KBM-7 (cell line): ENCODE measurements around the gene LIFR.
A peak's percentile ranks its signal among the peaks of the same experiment; 100 is the strongest.

ENCODE experiments used
- DNase-seq: peaks from one replicate; pipeline ENCODE4 v3.0.0-alpha.2; 2015
- in situ Hi-C: fragments of 300-500 bp; cut with MboI; formaldehyde crosslinking; loops from 2 replicates; pipeline ENCODE4 v1.14.3; 2020; ENCODE audit warnings: low sequenced_read_pairs, low pct_unique_long_range_greater_than_20kb, mixed read lengths

Gene LIFR

GRCh38 chr5:38553001-38553521 lies 3.4 kb downstream of the LIFR start:
- no peak for DNase-seq
- in situ Hi-C loops, result no loop called here

GRCh38 chr5:38551030-38552017 lies 5.1 kb downstream of the LIFR start:
- in situ Hi-C loops, result no loop called here
- DNase-seq, result peak; percentile 39

DNA sequence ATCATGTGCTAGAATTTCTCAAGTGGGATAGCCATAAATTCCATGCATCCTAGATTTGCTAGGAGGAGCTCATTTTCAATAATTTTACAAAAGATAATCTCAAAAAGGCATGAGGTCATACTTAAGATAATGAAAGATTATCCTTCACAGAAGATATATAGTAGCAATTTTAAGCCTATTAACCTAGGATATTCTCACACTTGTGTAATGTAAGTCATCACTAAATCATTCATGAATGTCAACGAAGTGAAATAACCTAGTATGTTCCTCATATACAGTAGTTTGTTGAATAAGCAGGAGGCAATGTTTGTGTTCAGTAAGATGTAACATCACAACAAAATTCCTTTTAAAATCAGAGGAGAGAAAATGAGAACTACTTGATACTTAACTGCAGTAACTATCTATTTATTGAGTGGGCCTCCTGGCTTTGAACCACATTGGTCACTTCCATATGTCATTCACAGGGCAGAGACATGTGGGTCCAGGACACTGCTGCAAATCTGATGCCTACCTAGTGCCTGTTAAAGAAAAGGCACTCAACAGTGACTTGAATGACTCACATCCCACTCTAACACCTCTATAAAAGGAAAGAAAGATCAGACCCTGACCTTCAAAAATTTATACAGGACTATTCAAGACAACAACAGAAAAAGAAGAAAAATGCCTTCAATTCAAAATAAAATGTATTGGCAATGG lies 8.2 kb downstream of the LIFR start:
- DNase-seq, result no peak
- in situ Hi-C loops, result no loop called here

- DNase-seq, result no peak
- in situ Hi-C loops, result no loop called here
Observed at GRCh38 chr5:38547257-38547656, 9.2 kb downstream of the LIFR start.

GRCh38 chr5:38546691-38547146 lies 9.7 kb downstream of the LIFR start:
- no peak for DNase-seq
- in situ Hi-C loops, result no loop called here

- no peak for DNase-seq
- in situ Hi-C loops, result no loop called here
Observed at GRCh38 chr5:38543886-38544285, 12.6 kb downstream of the LIFR start.

DNA sequence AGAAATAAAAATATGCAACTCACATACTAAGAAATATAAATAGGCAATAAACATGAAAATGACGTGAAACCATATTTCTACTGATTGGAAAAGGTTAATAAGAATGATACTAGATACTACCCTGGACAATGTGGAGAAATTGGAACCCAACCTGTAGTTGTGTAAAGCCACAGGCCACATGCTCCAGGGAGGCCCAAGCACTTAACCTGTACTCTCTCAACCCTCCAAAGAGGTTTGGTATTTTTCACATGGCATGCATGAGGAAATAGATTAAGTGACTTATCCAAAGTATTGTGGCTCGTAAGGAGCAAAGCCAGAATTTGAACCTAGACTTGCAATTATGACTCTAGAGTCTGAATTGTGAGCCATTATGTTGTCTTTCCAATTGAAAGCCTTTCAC lies 13.4 kb downstream of the LIFR start:
- DNase-seq, result no peak
- in situ Hi-C loops, result no loop called here

- no peak for DNase-seq
- in situ Hi-C loops, result no loop called here
Observed at GRCh38 chr5:38541174-38541725, 15.2 kb downstream of the LIFR start.

DNA sequence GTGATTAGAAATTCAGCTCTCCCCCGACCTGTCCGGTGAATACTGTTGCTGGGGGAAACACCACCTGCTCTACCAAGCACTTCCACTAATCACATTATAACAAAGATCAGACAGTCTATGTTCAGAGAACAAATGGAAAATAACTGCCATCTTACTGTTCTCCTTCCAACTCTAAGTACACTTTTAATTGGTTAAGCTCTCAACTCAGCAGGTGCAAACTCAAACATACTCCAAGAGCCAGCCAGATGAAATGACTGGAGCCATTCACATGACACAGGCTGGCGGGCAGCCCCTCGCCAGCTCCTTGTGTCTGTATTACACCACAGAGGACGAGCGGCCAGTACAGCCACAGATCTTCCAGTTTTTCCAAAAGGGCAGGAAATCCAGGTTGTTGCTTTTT lies 16.1 kb downstream of the LIFR start:
- no peak for DNase-seq
- in situ Hi-C loops, result no loop called here

DNA sequence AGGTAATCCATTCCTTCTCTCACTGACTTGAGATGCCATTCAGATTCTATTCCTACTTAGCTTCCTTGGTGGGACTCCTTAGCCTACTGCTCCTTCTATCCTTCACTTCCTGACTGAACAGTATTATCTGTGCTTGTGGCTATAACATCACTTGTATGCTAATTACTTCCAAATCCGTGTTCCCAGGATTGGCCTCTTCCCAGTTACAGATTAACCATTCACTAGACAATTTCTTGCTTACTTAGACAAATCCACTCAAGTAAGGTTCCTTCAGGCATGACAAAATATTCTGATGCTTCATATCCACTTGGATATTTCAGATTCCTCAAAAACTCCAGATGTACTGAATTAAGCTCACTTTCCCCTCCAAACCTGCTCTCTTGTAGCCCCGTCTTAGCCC lies 18.3 kb downstream of the LIFR start:
- in situ Hi-C loops, result no loop called here

DNA sequence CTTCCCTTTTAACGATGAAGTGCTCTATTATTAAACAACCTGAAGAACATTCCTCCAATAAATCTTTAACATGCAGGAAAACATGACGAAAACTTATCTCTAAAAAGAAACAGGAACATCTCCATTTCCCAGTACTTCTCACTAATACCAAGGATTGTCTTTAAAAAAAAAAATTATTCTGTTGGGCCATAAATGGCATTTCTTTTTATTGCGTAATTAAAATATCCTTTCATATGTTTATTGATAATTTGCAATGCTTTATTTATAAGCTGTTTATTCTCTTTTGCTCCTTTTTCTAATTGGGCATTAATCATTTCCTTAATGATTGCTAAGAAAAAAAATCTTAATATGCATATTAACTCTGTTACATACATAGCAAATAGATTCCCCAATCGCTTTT lies 18.9 kb downstream of the LIFR start:
- DNase-seq, result no peak
- in situ Hi-C loops, result no loop called here

More for the DNA sequence above, 18.3 kb downstream of the LIFR start:
- no peak for DNase-seq

DNA sequence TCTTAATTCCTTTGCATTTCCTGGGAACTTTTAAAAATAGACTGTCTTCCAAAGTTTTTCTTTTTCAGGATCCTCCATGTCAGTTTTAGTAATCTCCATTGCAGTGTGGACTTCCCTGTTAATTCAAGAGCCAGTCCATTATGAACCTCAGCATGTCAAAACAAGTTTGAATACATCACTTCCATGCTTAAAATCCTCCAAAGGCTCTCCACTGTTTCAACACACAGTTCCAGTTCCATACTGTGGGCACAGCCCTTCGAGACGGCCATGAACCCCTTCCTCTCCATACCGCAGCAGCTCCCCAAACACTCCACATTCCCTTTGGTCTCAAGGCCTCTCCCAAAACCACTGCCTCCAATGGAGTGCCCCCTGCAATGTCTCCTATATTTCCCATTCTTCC lies 19.5 kb downstream of the LIFR start:
- no peak for DNase-seq
- in situ Hi-C loops, result no loop called here

DNA sequence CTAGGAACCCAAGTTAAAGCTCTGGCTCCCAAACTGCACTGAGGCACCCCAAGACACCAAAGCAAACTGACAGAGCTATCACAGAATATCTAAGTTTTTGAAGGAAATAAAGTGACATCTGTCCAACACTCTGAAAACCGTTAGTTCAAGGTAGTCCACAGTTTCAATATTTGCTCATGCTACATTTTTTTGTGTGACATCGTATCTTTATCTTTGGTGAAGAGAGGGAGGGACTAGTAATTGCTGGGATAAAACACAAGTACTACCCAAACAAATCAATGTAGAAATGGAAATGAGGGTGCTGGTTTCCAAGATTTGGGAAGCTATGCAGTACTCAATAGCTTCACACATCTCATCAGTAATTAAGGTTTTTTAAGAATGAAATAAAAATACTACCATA lies 20.6 kb downstream of the LIFR start:
- no peak for DNase-seq

GRCh38 chr5:38535248-38535750 lies 21.1 kb downstream of the LIFR start:
- in situ Hi-C loops, result no loop called here
- no peak for DNase-seq

More for the DNA sequence above, 20.6 kb downstream of the LIFR start:
- in situ Hi-C loops, result no loop called here

DNA sequence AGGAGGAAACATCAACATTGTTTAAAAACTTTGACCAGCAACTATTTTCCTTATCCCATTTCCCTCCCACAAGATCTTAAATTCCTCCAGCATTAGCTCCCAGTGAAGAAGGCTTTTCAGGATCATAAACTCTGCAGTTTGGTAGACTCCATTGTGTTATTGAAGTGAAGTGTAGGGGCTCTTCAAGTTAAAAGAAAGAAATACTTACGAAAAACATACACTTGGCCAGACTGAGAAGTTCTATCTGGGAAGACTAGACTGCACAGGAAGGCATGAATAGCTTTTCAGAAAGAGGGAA lies 22.3 kb downstream of the LIFR start:
- DNase-seq, result no peak
- in situ Hi-C loops, result no loop called here

GRCh38 chr5:38533286-38534155 lies 22.9 kb downstream of the LIFR start:
- DNase-seq, result no peak
- in situ Hi-C loops, result no loop called here

- no peak for DNase-seq
- in situ Hi-C loops, result no loop called here
Observed at GRCh38 chr5:38532165-38532669, 24.2 kb downstream of the LIFR start.

GRCh38 chr5:38531518-38531917 lies 24.9 kb downstream of the LIFR start:
- DNase-seq, result no peak
- in situ Hi-C loops, result no loop called here
